GM21528 (cell line): ENCODE data around the gene RNF208.
A peak's percentile ranks its signal among the peaks of the same experiment; 100 is the strongest.

Experiments
- ATAC-seq: cut with Tn5 transposase; IDR thresholded peaks from one replicate; pipeline ENCODE4 v1.9.1; 2021; ENCODE audit warnings: mild to moderate bottlenecking, moderate library complexity; ENCODE audit not compliant: unreplicated experiment, low FRiP score

The RNF208 gene

GRCh38 chr9:137193771-137194170 is 28.3 kb downstream of the RNF208 start:
- no peak for ATAC-seq

DNA sequence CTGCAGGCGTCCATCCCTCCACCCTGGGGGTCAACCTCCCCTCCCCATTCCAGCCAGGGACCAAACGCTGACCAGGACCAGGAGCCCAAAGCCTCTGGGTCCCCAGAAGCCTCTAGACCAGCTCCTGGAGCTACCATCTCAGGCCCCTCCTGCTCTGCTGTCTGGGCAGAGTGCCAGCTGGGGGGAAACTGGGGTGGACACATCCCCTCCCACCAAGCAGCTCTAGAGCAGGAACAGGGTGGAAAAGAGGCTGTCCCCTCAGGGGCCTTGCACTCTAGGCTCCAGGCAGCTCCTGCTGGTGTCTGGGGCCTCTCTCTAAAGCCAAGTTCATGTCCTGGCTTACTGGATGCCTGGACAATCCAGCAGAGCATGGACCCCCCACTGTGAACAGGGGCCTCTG is 29.2 kb downstream of the RNF208 start:
- ATAC-seq: no peak

GRCh38 chr9:137192448-137192780 is 29.6 kb downstream of the RNF208 start:
- ATAC-seq: no peak

GRCh38 chr9:137191691-137192447 is 30.2 kb downstream of the RNF208 start:
- no peak for ATAC-seq

- ATAC-seq: no peak
These were observed 30.8 kb downstream of the RNF208 start for GRCh38 chr9:137191245-137191644.

DNA sequence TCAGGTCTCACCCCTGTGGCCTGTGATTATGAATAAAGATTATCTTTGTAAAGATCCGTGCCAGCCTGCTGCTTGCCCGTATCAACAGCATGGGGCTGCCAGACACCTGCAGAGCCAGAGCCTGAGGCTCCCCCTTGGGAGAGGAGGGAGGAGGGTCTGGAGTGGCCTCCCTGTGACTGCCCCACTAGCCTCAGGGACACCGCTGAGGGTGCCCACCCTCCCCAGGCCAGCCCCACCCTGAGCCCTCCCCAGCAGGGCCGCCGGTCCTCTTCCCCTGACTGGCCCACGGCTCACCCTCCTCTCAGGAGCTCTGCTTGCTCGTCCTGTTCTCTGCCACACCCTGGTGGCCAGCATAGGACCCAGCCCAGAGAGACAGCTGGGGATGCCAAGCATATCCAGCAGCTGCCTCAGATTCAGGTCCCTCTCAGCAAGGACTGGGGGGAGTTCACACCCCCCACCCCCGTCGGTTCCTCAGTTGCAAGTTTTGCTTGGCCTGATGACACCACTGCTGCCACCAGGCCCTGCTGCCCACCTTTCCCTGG is 31.7 kb downstream of the RNF208 start:
- no peak for ATAC-seq

DNA sequence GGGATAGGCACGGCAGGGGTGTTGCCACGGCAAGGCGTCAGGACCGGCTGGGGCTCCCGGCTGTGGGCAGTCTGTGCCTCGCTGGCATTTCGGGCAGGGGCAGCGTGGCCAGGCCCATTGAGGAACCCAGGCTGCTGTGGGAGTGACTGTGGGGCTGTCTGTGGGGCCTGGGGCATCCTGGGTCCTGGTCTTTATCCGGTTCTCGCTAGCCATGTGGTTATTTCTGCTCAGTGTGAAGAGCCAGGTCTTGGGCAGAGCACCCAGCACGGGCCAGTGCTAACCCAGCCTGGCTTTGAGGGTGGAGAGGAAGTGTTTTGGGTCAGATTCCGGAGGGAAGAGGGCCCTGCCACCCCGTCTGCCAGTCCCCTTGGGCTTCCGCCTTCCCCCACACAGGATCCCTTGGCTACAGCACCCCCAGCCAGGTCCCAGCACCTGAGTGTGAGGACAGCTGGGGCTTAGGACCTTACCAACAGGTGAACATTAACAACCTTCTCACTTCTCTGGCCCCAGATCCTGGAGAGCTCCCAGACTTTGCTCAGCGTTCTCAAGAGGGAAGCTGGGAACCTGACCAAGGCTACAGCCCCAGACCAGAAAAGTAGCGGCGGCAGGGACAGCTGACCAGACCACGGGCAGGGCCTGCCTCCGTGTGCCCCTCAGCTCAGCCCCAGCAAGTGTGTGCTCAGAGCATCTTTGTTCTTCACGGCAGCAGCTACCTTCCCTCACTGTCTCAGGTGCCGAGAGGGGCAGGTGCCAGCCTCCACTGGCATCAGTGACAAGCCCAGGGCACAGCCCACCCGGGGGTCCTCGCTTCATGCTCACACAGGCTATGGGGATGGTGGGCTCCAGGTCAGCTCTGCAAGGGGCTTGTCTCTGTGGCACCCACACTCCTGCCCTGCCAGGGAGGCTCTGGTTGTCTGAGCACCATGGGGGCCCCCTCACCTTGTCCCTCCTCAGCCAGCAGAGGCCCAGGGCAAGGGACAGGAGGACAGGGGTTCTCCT is 32.4 kb downstream of the RNF208 start:
- ATAC-seq: no peak

DNA sequence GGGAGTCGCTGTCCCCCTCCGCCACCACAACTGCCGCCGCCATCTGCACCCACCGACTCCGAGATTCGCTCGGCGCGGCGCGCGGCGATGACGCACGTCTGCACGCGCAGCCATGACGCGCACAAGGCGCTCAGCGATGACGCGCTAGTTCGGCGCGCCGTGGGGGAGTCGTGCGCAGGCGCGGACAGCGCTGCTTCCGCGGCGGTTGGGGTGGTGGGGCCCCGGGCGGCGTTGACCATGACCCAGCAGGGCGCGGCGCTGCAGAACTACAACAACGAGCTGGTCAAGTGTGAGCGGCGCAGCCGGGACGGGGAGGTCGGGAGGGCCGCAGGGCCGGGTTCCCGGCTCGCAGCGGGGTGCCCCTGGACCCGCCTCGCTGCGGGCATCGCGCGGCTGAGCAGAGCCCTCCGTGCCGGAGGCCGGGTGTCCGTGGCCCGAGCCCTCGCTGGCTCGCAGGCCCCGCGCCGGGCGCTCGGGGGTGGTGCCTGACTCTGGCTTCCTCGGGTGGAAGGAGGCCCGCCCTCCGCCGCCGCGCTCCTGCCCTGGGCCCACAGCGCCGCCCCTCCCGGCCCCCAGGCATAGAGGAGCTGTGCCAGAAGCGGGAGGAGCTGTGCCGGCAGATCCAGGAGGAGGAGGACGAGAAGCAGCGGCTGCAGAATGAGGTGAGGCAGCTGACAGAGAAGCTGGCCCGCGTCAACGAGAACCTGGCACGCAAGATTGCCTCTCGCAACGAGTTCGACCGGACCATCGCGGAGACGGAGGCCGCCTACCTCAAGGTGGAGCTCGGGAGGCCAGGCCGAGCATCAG is 33.3 kb downstream of the RNF208 start, which contains the start of the genes ANAPC2 and SSNA1:
Gene ANAPC2, minus strand, starts transcription at position 71 of the 807 bp plus-strand sequence. Its CDS starts 28 bp downstream, at position 43.
Gene SSNA1, plus strand, starts transcription at position 187 of the 807 bp plus-strand sequence. Its CDS starts 51 bp downstream, at position 238.
- ATAC-seq: peak; percentile 71

GRCh38 chr9:137188086-137188489 is 34.0 kb downstream of the RNF208 start:
- ATAC-seq: no peak

DNA sequence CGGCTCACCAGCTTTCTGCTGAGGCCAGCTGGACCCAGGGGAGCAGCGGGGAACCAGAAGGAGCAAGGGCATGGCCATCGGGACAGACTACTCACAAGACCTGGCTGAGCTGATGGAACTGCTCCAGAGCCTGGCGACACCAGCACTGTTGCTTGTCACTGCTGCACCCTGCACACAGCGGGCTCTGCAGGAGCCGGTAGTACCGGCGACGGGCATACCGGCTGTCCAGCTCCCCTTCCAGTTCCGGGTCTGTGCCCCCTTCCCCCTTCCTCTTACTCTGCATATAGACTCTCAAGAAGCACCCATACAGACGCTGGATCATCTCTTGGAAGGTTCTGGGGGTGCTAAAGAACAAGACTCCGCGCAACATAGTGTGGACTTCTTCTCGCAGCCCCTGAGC is 34.7 kb downstream of the RNF208 start:
- ATAC-seq: no peak

- no peak for ATAC-seq
These were observed 35.7 kb downstream of the RNF208 start for GRCh38 chr9:137186385-137186784.

GRCh38 chr9:137185921-137186320 is 36.1 kb downstream of the RNF208 start:
- ATAC-seq: no peak

- ATAC-seq: no peak
These were observed 37.0 kb downstream of the RNF208 start for GRCh38 chr9:137184881-137185660.

- ATAC-seq: no peak
These were observed 38.0 kb downstream of the RNF208 start for GRCh38 chr9:137183980-137184595.

DNA sequence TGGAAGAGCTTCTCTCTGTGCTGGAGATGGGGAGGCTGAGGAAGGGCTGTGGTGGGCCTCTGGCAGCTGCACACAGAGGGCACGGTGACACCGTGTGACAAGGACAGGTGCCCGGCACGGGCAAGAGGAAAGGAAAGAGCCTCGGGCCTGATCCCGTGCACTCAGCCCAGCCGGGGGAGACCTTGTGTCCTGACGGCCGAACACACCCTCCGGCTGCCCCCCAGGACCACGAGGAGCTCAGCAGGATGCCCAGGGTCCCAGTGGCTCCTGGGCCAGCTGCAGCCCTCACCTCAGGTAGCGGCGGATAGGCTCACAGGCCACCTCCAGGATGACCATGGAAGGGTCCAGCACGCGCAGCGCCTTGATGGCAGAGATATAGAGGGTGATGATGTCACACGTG is 39.2 kb downstream of the RNF208 start:
- ATAC-seq: no peak

DNA sequence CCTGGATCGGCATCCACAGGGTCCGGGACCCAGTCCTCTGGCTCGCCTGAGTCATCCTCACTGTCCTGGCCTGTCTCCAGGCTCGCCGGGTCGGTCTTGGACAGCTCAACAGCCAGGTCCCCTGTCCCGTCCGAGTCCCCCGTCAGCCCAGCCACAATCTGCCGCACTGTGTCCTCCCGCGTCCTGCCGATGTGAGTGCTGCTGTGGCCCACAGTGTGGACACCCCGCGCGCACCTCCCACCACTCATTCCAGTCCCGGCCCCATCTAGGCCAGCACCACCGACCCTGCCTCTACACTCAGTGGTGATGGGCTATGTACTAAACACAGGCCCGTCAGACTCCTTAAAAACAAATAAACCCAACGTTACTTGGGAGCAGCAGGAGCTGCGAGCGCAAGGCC is 40.4 kb downstream of the RNF208 start:
- ATAC-seq: no peak

- ATAC-seq: no peak
These were observed 41.5 kb downstream of the RNF208 start for GRCh38 chr9:137180491-137180890.

- no peak for ATAC-seq
These were observed 42.3 kb downstream of the RNF208 start for GRCh38 chr9:137179761-137180160.
